Measurements from ENCODE around the gene KLHDC1.
A peak's percentile ranks its signal among the peaks of the same experiment; 100 is the strongest.

KLHDC1 gene

GRCh38 chr14:49677643-49678042, 15.3 kb upstream of the KLHDC1 start:
- TF ChIP-seq CTCF (IDR thresholded peaks at IDR 0.05; ENCODE audit: low read depth, low read length, missing control alignments), result peak; percentile 43
- no peak for DNase-seq (ENCODE audit: low read depth)
- no peak overlapping the region for H3K4me3 ChIP-seq (ENCODE audit: low read depth, low read length)

GRCh38 chr14:49679271-49679670, 13.6 kb upstream of the KLHDC1 start:
- H3K4me3 ChIP-seq (ENCODE audit: low read depth, low read length), result no peak overlapping the region
- no peak for TF ChIP-seq CTCF (IDR thresholded peaks at IDR 0.05; ENCODE audit: low read depth, low read length, missing control alignments)
- no peak for DNase-seq (ENCODE audit: low read depth)

GRCh38 chr14:49686425-49686824, 6.5 kb upstream of the KLHDC1 start:
- no peak overlapping the region; the same call in 1 of the 2 replicates for H3K4me3 ChIP-seq (ENCODE audit: low read depth, low read length)
- TF ChIP-seq CTCF (IDR thresholded peaks at IDR 0.05; ENCODE audit: low read depth, low read length, missing control alignments), result no peak
- no peak for DNase-seq (ENCODE audit: low read depth)

GRCh38 chr14:49687942-49688700, 4.8 kb upstream of the KLHDC1 start, which contains the start of gene POLE2:
Gene POLE2, minus strand, starts transcription at chr14:49688214. Its CDS starts 11 bp downstream, at chr14:49688203.
- no peak for DNase-seq (ENCODE audit: low read depth)
- peak within 1 kb of the TSS; percentile 77 for H3K4me3 ChIP-seq (ENCODE audit: low read depth, low read length)
- no peak for TF ChIP-seq CTCF (IDR thresholded peaks at IDR 0.05; ENCODE audit: low read depth, low read length, missing control alignments)

- no peak for TF ChIP-seq CTCF (IDR thresholded peaks at IDR 0.05; ENCODE audit: low read depth, low read length, missing control alignments)
- DNase-seq (ENCODE audit: low read depth), result no peak
- no peak overlapping the region; the same call in 1 of the 2 replicates for H3K4me3 ChIP-seq (ENCODE audit: low read depth, low read length)
Measured at GRCh38 chr14:49688701-49689030, 4.3 kb upstream of the KLHDC1 start.

GRCh38 chr14:49691031-49691430, 1.9 kb upstream of the KLHDC1 start:
- no peak overlapping the region for H3K4me3 ChIP-seq (ENCODE audit: low read depth, low read length)
- DNase-seq (ENCODE audit: low read depth), result no peak
- TF ChIP-seq CTCF (IDR thresholded peaks at IDR 0.05; ENCODE audit: low read depth, low read length, missing control alignments), result no peak

All from GM12864 (cell line).